ENCODE data around the gene TPRG1L.

Gene TPRG1L

GRCh38 chr1:3673381-3674099, 48.7 kb downstream of the TPRG1L start:
- Histone ChIP-seq H3K27me3 (no peaks in the 10 kb centered on the region), H3K9me3 (no peaks in the 10 kb centered on the region), H3K4me1 (peaks cover 20% of the 10 kb centered on the region), H3K4me3 (ENCODE audit: low read depth, low read length) (no peak overlapping the region), H3K36me3 (no peaks in the 10 kb centered on the region)
- no peak for TF ChIP-seq CTCF (IDR thresholded peaks at IDR 0.05; ENCODE audit: low read depth, low read length)
- no peak for DNase-seq

GRCh38 chr1:3674100-3675094, 49.6 kb downstream of the TPRG1L start:
- no peak overlapping the region for H3K4me3 ChIP-seq (ENCODE audit: low read depth, low read length)
- no peak for DNase-seq
- no peaks in the 10 kb centered on the region for H3K36me3 ChIP-seq
- no peak for TF ChIP-seq CTCF (IDR thresholded peaks at IDR 0.05; ENCODE audit: low read depth, low read length)
- H3K4me1 ChIP-seq, result peaks cover 15% of the 10 kb centered on the region
- H3K9me3 ChIP-seq, result no peaks in the 10 kb centered on the region
- H3K27me3 ChIP-seq, result no peaks in the 10 kb centered on the region

- H3K36me3 ChIP-seq, result no peaks in the 10 kb centered on the region
- no peak overlapping the region for H3K4me3 ChIP-seq (ENCODE audit: low read depth, low read length)
- H3K9me3 ChIP-seq, result no peaks in the 10 kb centered on the region
- TF ChIP-seq CTCF (IDR thresholded peaks at IDR 0.05; ENCODE audit: low read depth, low read length), result no peak
- no peak for DNase-seq
- peaks cover 10% of the 10 kb centered on the region for H3K4me1 ChIP-seq
- no peaks in the 10 kb centered on the region for H3K27me3 ChIP-seq
Observed at GRCh38 chr1:3675436-3675835, 50.6 kb downstream of the TPRG1L start.

GRCh38 chr1:3676581-3677470, 52.0 kb downstream of the TPRG1L start:
- DNase-seq, result no peak
- H3K9me3 ChIP-seq, result no peaks in the 10 kb centered on the region
- H3K27me3 ChIP-seq, result no peaks in the 10 kb centered on the region
- H3K4me1 ChIP-seq, result no peaks in the 10 kb centered on the region
- H3K36me3 ChIP-seq, result no peaks in the 10 kb centered on the region
- no peak overlapping the region for H3K4me3 ChIP-seq (ENCODE audit: low read depth, low read length)
- TF ChIP-seq CTCF (IDR thresholded peaks at IDR 0.05; ENCODE audit: low read depth, low read length), result no peak

- no peak for DNase-seq
- no peak overlapping the region for H3K4me3 ChIP-seq (ENCODE audit: low read depth, low read length)
- no peaks in the 10 kb centered on the region for H3K9me3 ChIP-seq
- no peaks in the 10 kb centered on the region for H3K27me3 ChIP-seq
- no peaks in the 10 kb centered on the region for H3K4me1 ChIP-seq
- H3K36me3 ChIP-seq, result no peaks in the 10 kb centered on the region
- TF ChIP-seq CTCF (IDR thresholded peaks at IDR 0.05; ENCODE audit: low read depth, low read length), result no peak
Observed at GRCh38 chr1:3677484-3677883, 52.7 kb downstream of the TPRG1L start.
